BJ (cell line): ENCODE data around the gene NPEPL1. TPM values are rescaled to one million over a fixed set of nuclear protein-coding genes. Genes with fewer than 3 reads are reported as not detected.

ENCODE experiments used
- CTCF ChIA-PET: fragments of 350-600 bp; formaldehyde crosslinking; extraction: SDS; loops from one replicate; lab custom pipeline; 2021; ENCODE audit warnings: antibody characterized with exemption, inconsistent platforms; lab: Yijun Ruan, JAX
- POLR2A ChIA-PET: fragments of 300-600 bp; sonication (Branson Sonifier 250); formaldehyde crosslinking; extraction: SDS; loops from one replicate; lab custom pipeline; 2021; ENCODE audit warnings: antibody characterized with exemption; lab: Charles Lee
- DNase-seq: peaks from one replicate; pipeline ENCODE4 v3.0.0-alpha.2; 2011; ENCODE audit warnings: low read depth
- H3K27me3 ChIP-seq: 2 replicates; pipeline ENCODE4 v1.6.0; 2011; ENCODE audit warnings: low read length; ENCODE audit not compliant: control insufficient read depth, insufficient read depth
- H3K36me3 ChIP-seq: 2 replicates; pipeline ENCODE4 v1.5.1; 2011; ENCODE audit warnings: low read length; ENCODE audit not compliant: control insufficient read depth, insufficient read depth
- H3K4me3 ChIP-seq: 2 replicates; pipeline ENCODE4 v1.5.1; 2011; ENCODE audit warnings: low read depth, mild to moderate bottlenecking, control low read depth, low read length
- CTCF ChIP-seq: IDR thresholded peaks from 2 replicates; pipeline ENCODE4 v1.5.1; 2011; ENCODE audit warnings: low read depth, mild to moderate bottlenecking, control low read depth, inconsistent platforms, low read length, moderate library complexity; ENCODE audit not compliant: insufficient read depth
- polyA plus RNA-seq: library from polyadenylated mRNA; depleted of rRNA; stranded (reverse); fragments of >200 nt; gene quantifications from 2 replicates; pipeline ENCODE4 v1.2.3, GENCODE V29; 2011; rRNA removed

NPEPL1 gene
- polyA plus RNA-seq, 1 experiment, result 8.2 TPM

- Histone ChIP-seq H3K4me3 (no peak overlapping the region), H3K36me3 (no peaks in the 10 kb centered on the region), H3K27me3 (peaks cover 4% of the 10 kb centered on the region)
- ChIA-PET POLR2A (no interaction called here), CTCF (no interaction called here)
- no peak for TF ChIP-seq CTCF
- DNase-seq, result no peak
Measured at GRCh38 chr20:58762120-58762519, 69.5 kb downstream of the NPEPL1 start.

GRCh38 chr20:58763076-58763475 is 70.5 kb downstream of the NPEPL1 start:
- no peaks in the 10 kb centered on the region for H3K36me3 ChIP-seq
- no peak for DNase-seq
- ChIA-PET POLR2A (no interaction called here), CTCF (no interaction called here)
- H3K27me3 ChIP-seq, result peaks cover 4% of the 10 kb centered on the region
- no peak overlapping the region for H3K4me3 ChIP-seq
- TF ChIP-seq CTCF, result no peak

Other genes with a start within 250 kb of the NPEPL1 start
- gene APCDD1L, start 177.4 kb upstream of the NPEPL1 start, polyA plus RNA-seq, result 1.7 and 2.5 TPM in 2 replicates
- 39.7 and 45.5 TPM in 2 replicates for gene STX16, start 41.5 kb upstream of the NPEPL1 start, polyA plus RNA-seq
- gene GNAS-AS1, start 158.1 kb downstream of the NPEPL1 start, polyA plus RNA-seq, result 0.42 and 0.45 TPM in 2 replicates
- gene GNAS, start 159.9 kb downstream of the NPEPL1 start, polyA plus RNA-seq, result 1,063 and 1,537 TPM in 2 replicates